ENCODE measurements around the gene TCF7L1. TPM values are rescaled to one million over a fixed set of nuclear protein-coding genes. Genes with fewer than 3 reads are reported as not detected.

Gene TCF7L1
- total and polyA plus RNA-seq, 9 of the 15 experiments (the other 6 are each of a cell fraction or from before 2014, with no cell fraction given), result 0.03 to 0.11 (median 0.07) TPM; not detected in 5

DNA sequence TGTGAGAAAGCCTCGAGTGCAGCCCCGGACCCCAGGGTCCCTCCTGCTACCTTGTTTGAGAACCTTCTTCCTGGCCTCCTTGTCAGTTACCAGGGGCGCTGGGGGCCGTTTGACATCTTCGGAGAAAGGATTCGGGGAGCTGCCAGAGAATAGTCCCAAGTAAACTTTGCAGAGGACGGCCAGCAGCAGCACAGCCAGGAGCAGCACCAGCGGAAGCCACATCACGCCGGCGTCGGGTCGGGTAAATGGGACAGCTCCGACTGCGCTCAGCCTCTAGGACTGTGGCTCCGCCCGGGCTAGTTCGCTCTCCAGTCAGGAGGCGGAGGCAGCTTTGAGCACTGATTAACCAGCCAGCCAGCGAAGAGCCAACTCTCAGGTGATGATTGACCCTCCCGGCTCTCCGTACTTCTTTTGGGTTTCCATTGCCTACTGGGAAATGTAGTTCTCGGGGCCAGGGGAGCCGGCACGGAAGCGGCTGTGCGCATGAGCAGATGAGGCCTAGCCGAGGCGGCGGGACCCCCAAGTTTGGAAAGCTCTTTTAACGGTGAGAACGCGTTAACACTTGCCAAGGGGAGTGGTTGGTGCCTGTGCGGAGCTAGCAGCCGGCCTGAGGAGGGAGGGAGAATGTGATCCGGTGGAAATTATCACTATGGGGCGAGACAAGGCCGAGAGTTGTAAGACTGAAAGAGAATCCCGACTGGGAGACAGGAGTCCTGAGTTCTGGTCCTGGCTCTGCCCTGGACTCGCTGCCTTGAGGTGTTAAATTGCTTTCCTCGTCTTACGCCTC, 221.3 kb downstream of the TCF7L1 start, which contains the start of the genes ELMOD3 and RETSAT (continued):
- no peak for TF ChIP-seq DACH1 (IDR thresholded peaks at IDR 0.05; ENCODE audit: partially characterized antibody)
- TF ChIP-seq PHF21A (IDR thresholded peaks at IDR 0.05; ENCODE audit: borderline replicate concordance, low read depth), result peak; percentile 73; the same call in 1 of the 2 replicates
- no peak for TF ChIP-seq EZH2 (IDR thresholded peaks at IDR 0.05; ENCODE audit: borderline replicate concordance, low read depth, low read length)
- TF ChIP-seq FOXJ3 (CRISPR knock-in tag; IDR thresholded peaks at IDR 0.05), result no peak
- TF ChIP-seq EHMT2 (IDR thresholded peaks at IDR 0.05), result no peak
- TF ChIP-seq BCL6 (CRISPR knock-in tag; IDR thresholded peaks at IDR 0.05), result no peak
- peak; percentile 89 to 93 for TF ChIP-seq SIX5 (IDR thresholded peaks at IDR 0.05; ENCODE audit: borderline replicate concordance in 1 of 2, insufficient read depth in 1 of 2, low read depth in 1 of 2, low read length in 2 of 2)
- TF ChIP-seq SNRNP70 (optimal IDR thresholded peaks at IDR 0.05; ENCODE audit: low read depth, low read length), result no peak
- TF ChIP-seq ZNF282 (CRISPR knock-in tag; IDR thresholded peaks at IDR 0.05), result no peak
- TF ChIP-seq, protein P1, sequence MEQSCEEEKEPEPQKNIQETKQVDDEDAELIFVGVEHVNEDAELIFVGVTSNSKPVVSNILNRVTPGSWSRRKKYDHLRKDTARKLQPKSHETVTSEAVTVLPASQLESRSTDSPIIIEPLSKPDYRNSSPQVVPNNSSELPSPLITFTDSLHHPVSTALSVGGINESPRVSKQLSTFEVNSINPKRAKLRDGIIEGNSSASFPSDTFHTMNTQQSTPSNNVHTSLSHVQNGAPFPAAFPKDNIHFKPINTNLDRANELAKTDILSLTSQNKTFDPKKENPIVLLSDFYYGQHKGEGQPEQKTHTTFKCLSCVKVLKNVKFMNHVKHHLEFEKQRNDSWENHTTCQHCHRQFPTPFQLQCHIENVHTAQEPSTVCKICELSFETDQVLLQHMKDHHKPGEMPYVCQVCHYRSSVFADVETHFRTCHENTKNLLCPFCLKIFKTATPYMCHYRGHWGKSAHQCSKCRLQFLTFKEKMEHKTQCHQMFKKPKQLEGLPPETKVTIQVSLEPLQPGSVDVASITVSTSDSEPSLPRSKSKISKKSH (CRISPR knock-in tag; IDR thresholded peaks at IDR 0.05), result no peak
- TF ChIP-seq, protein P2, sequence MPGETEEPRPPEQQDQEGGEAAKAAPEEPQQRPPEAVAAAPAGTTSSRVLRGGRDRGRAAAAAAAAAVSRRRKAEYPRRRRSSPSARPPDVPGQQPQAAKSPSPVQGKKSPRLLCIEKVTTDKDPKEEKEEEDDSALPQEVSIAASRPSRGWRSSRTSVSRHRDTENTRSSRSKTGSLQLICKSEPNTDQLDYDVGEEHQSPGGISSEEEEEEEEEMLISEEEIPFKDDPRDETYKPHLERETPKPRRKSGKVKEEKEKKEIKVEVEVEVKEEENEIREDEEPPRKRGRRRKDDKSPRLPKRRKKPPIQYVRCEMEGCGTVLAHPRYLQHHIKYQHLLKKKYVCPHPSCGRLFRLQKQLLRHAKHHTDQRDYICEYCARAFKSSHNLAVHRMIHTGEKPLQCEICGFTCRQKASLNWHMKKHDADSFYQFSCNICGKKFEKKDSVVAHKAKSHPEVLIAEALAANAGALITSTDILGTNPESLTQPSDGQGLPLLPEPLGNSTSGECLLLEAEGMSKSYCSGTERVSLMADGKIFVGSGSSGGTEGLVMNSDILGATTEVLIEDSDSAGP (CRISPR knock-in tag; IDR thresholded peaks at IDR 0.05), result no peak
- TF ChIP-seq JUN (IDR thresholded peaks at IDR 0.05; ENCODE audit: borderline replicate concordance, low read depth, low read length), result 0 out of 2 replicates have a peak, but pooled peaks have one; percentile 41
- TF ChIP-seq JUN (CRISPR knock-in tag; IDR thresholded peaks at IDR 0.05; ENCODE audit: borderline replicate concordance), result no peak
- TF ChIP-seq, protein P3, sequence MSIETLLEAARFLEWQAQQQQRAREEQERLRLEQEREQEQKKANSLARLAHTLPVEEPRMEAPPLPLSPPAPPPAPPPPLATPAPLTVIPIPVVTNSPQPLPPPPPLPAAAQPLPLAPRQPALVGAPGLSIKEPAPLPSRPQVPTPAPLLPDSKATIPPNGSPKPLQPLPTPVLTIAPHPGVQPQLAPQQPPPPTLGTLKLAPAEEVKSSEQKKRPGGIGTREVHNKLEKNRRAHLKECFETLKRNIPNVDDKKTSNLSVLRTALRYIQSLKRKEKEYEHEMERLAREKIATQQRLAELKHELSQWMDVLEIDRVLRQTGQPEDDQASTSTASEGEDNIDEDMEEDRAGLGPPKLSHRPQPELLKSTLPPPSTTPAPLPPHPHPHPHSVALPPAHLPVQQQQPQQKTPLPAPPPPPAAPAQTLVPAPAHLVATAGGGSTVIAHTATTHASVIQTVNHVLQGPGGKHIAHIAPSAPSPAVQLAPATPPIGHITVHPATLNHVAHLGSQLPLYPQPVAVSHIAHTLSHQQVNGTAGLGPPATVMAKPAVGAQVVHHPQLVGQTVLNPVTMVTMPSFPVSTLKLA (conservative IDR thresholded peaks at IDR 0.05), result peak; percentile 29 to 51; a peak in 1 of 4 replicates
- TF ChIP-seq, protein P4, sequence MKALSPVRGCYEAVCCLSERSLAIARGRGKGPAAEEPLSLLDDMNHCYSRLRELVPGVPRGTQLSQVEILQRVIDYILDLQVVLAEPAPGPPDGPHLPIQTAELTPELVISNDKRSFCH (CRISPR knock-in tag; IDR thresholded peaks at IDR 0.05), result no peak
- TF ChIP-seq, protein P4 (tag; IDR thresholded peaks at IDR 0.05), result no peak
- no peak for TF ChIP-seq CHCHD3 (CRISPR knock-in tag; IDR thresholded peaks at IDR 0.05)
- TF ChIP-seq ZFX (CRISPR knock-in tag; IDR thresholded peaks at IDR 0.05), result peak; percentile 96
- TF ChIP-seq TBP (optimal IDR thresholded peaks at IDR 0.05; ENCODE audit: low read depth, low read length), result peak; percentile 98
- TF ChIP-seq PRPF4 (IDR thresholded peaks at IDR 0.05; ENCODE audit: insufficient read depth, low read depth, low read length, poor library complexity, severe bottlenecking), result no peak
- no peak for TF ChIP-seq TCFL5 (CRISPR knock-in tag; conservative IDR thresholded peaks at IDR 0.05)

All from K562 (cell line).